NCI-H526 treated with DMSO at 0.1 percent for 48 hours (cell line): Measurements from ENCODE around the gene PCDHGA9.
"Not testable (repeated sequence)": the region's sequence is repeated elsewhere in the genome, so short reads cannot be mapped to it uniquely, and the experiment has no call there.

ENCODE experiments used
- DNase-seq: peaks from one replicate; lab custom pipeline; 2025; lab: John Stamatoyannopoulos, UW

Gene PCDHGA9

GRCh38 chr5:141402553-141403243 lies at the start of gene PCDHGA9:
Gene PCDHGA9 (plus strand): TSS chr5:141402778. CDS start chr5:141402953, 175 bp downstream.
- no peak for DNase-seq

GRCh38 chr5:141354900-141355469 lies 47.6 kb upstream of the PCDHGA9 start, which contains the start of gene PCDHGA4:
Gene PCDHGA4 (plus strand): TSS chr5:141355021. CDS start chr5:141355108, 87 bp downstream.
- DNase-seq = no peak

- no peak for DNase-seq
Measured at GRCh38 chr5:141355641-141356040, 46.9 kb upstream of the PCDHGA9 start.

- DNase-seq = no peak
Measured at GRCh38 chr5:141356133-141356532, 46.4 kb upstream of the PCDHGA9 start.

GRCh38 chr5:141356950-141357349 lies 45.6 kb upstream of the PCDHGA9 start:
- DNase-seq = no peak

- no peak for DNase-seq
Measured at GRCh38 chr5:141359790-141360426, 42.7 kb upstream of the PCDHGA9 start, which contains the start of gene PCDHGB2. Gene PCDHGB2 (plus strand): TSS chr5:141359994. CDS start chr5:141360136, 142 bp downstream.

GRCh38 chr5:141360685-141361084 lies 41.9 kb upstream of the PCDHGA9 start:
- DNase-seq = no peak

- DNase-seq = no peak
Measured at GRCh38 chr5:141362719-141363118, 39.9 kb upstream of the PCDHGA9 start.

- no peak for DNase-seq
Measured at GRCh38 chr5:141363952-141364660, 38.5 kb upstream of the PCDHGA9 start, which contains the start of gene PCDHGA5. Gene PCDHGA5 (plus strand): TSS chr5:141364162. CDS start chr5:141364331, 169 bp downstream.

GRCh38 chr5:141366016-141366896 lies 36.3 kb upstream of the PCDHGA9 start:
- no peak for DNase-seq

GRCh38 chr5:141369994-141370848 lies 32.4 kb upstream of the PCDHGA9 start, which contains the start of gene PCDHGB3:
Gene PCDHGB3 (plus strand): TSS chr5:141370242. CDS start chr5:141370395, 153 bp downstream.
- no peak for DNase-seq

GRCh38 chr5:141371572-141372475 lies 30.8 kb upstream of the PCDHGA9 start:
- DNase-seq = no peak

GRCh38 chr5:141373673-141374317 lies 28.8 kb upstream of the PCDHGA9 start, which contains the start of gene PCDHGA6:
Gene PCDHGA6 (plus strand): TSS chr5:141373891. CDS start chr5:141374084, 193 bp downstream.
- DNase-seq = no peak

- DNase-seq = no peak
Measured at GRCh38 chr5:141374627-141375026, 28.0 kb upstream of the PCDHGA9 start.

- not testable (repeated sequence) for DNase-seq
Measured at GRCh38 chr5:141375444-141376155, 27.0 kb upstream of the PCDHGA9 start.

GRCh38 chr5:141382469-141383294 lies 19.9 kb upstream of the PCDHGA9 start, which contains the start of gene PCDHGA7:
Gene PCDHGA7 (plus strand): TSS chr5:141382742. CDS start chr5:141382900, 158 bp downstream.
- DNase-seq = no peak

GRCh38 chr5:141383345-141383744 lies 19.2 kb upstream of the PCDHGA9 start:
- DNase-seq = no peak
